HUES48 (cell line): ENCODE results near the gene ZSWIM6.

Experiments
- H3K27ac ChIP-seq: one replicate; pipeline ENCODE4 v1.7.0; 2013; ENCODE audit warnings: low read depth, low read length, inconsistent platforms
- H3K27me3 ChIP-seq: 2 replicates; pipeline ENCODE4 v1.6.1; 2013; ENCODE audit warnings: mild to moderate bottlenecking, low read length; ENCODE audit not compliant: control insufficient read depth, insufficient read depth
- H3K36me3 ChIP-seq: 2 replicates; pipeline ENCODE4 v1.6.1; 2013; ENCODE audit warnings: low read length; ENCODE audit not compliant: control insufficient read depth, insufficient read depth
- H3K4me1 ChIP-seq: 2 replicates; pipeline ENCODE4 v1.6.1; 2013; ENCODE audit warnings: mild to moderate bottlenecking, low read length; ENCODE audit not compliant: control insufficient read depth, insufficient read depth
- H3K4me3 ChIP-seq: 2 replicates; pipeline ENCODE4 v1.5.1; 2013; ENCODE audit warnings: mild to moderate bottlenecking, low read depth, low read length
- H3K9ac ChIP-seq: 2 replicates; pipeline ENCODE4 v1.6.1; 2013; ENCODE audit warnings: mild to moderate bottlenecking, low read depth, low read length, moderate library complexity
- H3K9me3 ChIP-seq: 2 replicates; pipeline ENCODE4 v1.6.1; 2013; ENCODE audit warnings: low read length; ENCODE audit not compliant: control insufficient read depth, insufficient read depth

Gene ZSWIM6

GRCh38 chr5:61423487-61424145 is 91.6 kb downstream of the ZSWIM6 start:
- H3K36me3 ChIP-seq, result no peaks in the 10 kb centered on the region
- no peak overlapping the region for H3K4me3 ChIP-seq
- no peak overlapping the region for H3K27ac ChIP-seq

GRCh38 chr5:61425918-61426317 is 93.9 kb downstream of the ZSWIM6 start:
- H3K4me3 ChIP-seq, result no peak overlapping the region
- H3K27me3 ChIP-seq, result no peaks in the 10 kb centered on the region
- H3K9me3 ChIP-seq, result no peaks in the 10 kb centered on the region
- no peaks in the 10 kb centered on the region for H3K36me3 ChIP-seq
- no peak overlapping the region for H3K9ac ChIP-seq
- no peak overlapping the region for H3K27ac ChIP-seq
- peaks cover 22% of the 10 kb centered on the region for H3K4me1 ChIP-seq

More at GRCh38 chr5:61423487-61424145, 91.6 kb downstream of the ZSWIM6 start:
- no peaks in the 10 kb centered on the region for H3K9me3 ChIP-seq
- H3K27me3 ChIP-seq, result no peaks in the 10 kb centered on the region
- H3K4me1 ChIP-seq, result peaks cover 10% of the 10 kb centered on the region; the same call in 1 of the 2 replicates
- no peak overlapping the region for H3K9ac ChIP-seq

- Histone ChIP-seq H3K9ac (no peak overlapping the region), H3K4me1 (peaks cover 28% of the 10 kb centered on the region), H3K27me3 (no peaks in the 10 kb centered on the region), H3K27ac (no peak overlapping the region), H3K36me3 (no peaks in the 10 kb centered on the region), H3K4me3 (no peak overlapping the region), H3K9me3 (no peaks in the 10 kb centered on the region)
Observed at GRCh38 chr5:61429906-61430305, 97.8 kb downstream of the ZSWIM6 start.

- no peaks in the 10 kb centered on the region for H3K27me3 ChIP-seq
- H3K4me3 ChIP-seq, result no peak overlapping the region
- H3K36me3 ChIP-seq, result no peaks in the 10 kb centered on the region
- H3K4me1 ChIP-seq, result peaks cover 28% of the 10 kb centered on the region
- H3K9ac ChIP-seq, result no peak overlapping the region
- no peaks in the 10 kb centered on the region for H3K9me3 ChIP-seq
- H3K27ac ChIP-seq, result peak overlapping the region; percentile 17
Observed at GRCh38 chr5:61431923-61432620, 100.0 kb downstream of the ZSWIM6 start.

- H3K4me3 ChIP-seq, result no peak overlapping the region
- no peaks in the 10 kb centered on the region for H3K27me3 ChIP-seq
- peaks cover 15% of the 10 kb centered on the region; the same call in 1 of the 2 replicates for H3K4me1 ChIP-seq
- no peak overlapping the region for H3K27ac ChIP-seq
- no peak overlapping the region for H3K9ac ChIP-seq
- no peaks in the 10 kb centered on the region for H3K9me3 ChIP-seq
- no peaks in the 10 kb centered on the region for H3K36me3 ChIP-seq
Observed at GRCh38 chr5:61435368-61435767, 103.3 kb downstream of the ZSWIM6 start.

GRCh38 chr5:61438298-61438970 is 106.4 kb downstream of the ZSWIM6 start:
- Histone ChIP-seq H3K9me3 (peaks cover 20% of the 10 kb centered on the region; the same call in 1 of the 2 replicates), H3K27ac (no peak overlapping the region), H3K4me3 (no peak overlapping the region), H3K9ac (no peak overlapping the region), H3K27me3 (no peaks in the 10 kb centered on the region), H3K4me1 (no peaks in the 10 kb centered on the region), H3K36me3 (no peaks in the 10 kb centered on the region)

GRCh38 chr5:61440086-61440485 is 108.0 kb downstream of the ZSWIM6 start:
- peaks cover 22% of the 10 kb centered on the region; the same call in 1 of the 2 replicates for H3K9me3 ChIP-seq
- H3K9ac ChIP-seq, result no peak overlapping the region
- no peaks in the 10 kb centered on the region for H3K36me3 ChIP-seq
- no peaks in the 10 kb centered on the region for H3K27me3 ChIP-seq
- no peak overlapping the region for H3K4me3 ChIP-seq
- no peak overlapping the region for H3K27ac ChIP-seq
- H3K4me1 ChIP-seq, result no peaks in the 10 kb centered on the region

GRCh38 chr5:61440596-61440995 is 108.5 kb downstream of the ZSWIM6 start:
- H3K4me3 ChIP-seq, result no peak overlapping the region
- peaks cover 22% of the 10 kb centered on the region; the same call in 1 of the 2 replicates for H3K9me3 ChIP-seq
- no peak overlapping the region for H3K27ac ChIP-seq

GRCh38 chr5:61441742-61442141 is 109.7 kb downstream of the ZSWIM6 start:
- Histone ChIP-seq H3K27me3 (no peaks in the 10 kb centered on the region), H3K36me3 (no peaks in the 10 kb centered on the region), H3K27ac (no peak overlapping the region), H3K4me3 (no peak overlapping the region), H3K4me1 (no peaks in the 10 kb centered on the region), H3K9ac (no peak overlapping the region), H3K9me3 (peaks cover 22% of the 10 kb centered on the region; the same call in 1 of the 2 replicates)

More at GRCh38 chr5:61440596-61440995, 108.5 kb downstream of the ZSWIM6 start:
- no peaks in the 10 kb centered on the region for H3K27me3 ChIP-seq
- no peaks in the 10 kb centered on the region for H3K36me3 ChIP-seq
- H3K9ac ChIP-seq, result no peak overlapping the region
- no peaks in the 10 kb centered on the region for H3K4me1 ChIP-seq

- Histone ChIP-seq H3K27me3 (no peaks in the 10 kb centered on the region), H3K4me1 (peaks cover 15% of the 10 kb centered on the region; the same call in 1 of the 2 replicates), H3K9ac (no peak overlapping the region), H3K9me3 (peaks cover 6% of the 10 kb centered on the region; the same call in 1 of the 2 replicates), H3K27ac (no peak overlapping the region), H3K4me3 (no peak overlapping the region), H3K36me3 (no peaks in the 10 kb centered on the region)
Observed at GRCh38 chr5:61447780-61448495, 115.9 kb downstream of the ZSWIM6 start.
